Measurements from ENCODE around the gene KLK4. TPM values are rescaled to one million over a fixed set of nuclear protein-coding genes. Genes with fewer than 3 reads are reported as not detected.

Gene KLK4
- total and polyA plus RNA-seq, 12 donors = not detected

- ATAC-seq (no peak), DNase-seq (no peak)
- Histone ChIP-seq H3K9me3 (no peaks in the 10 kb centered on the region), H3K4me1 (no peaks in the 10 kb centered on the region), H3K4me3 (no peak overlapping the region), H3K27me3 (peaks cover 0 to 82% (median 77%) of the 10 kb centered on the region in 7 donors), H3K36me3 (no peaks in the 10 kb centered on the region), H3K27ac (no peak overlapping the region)
- 66 to 73% methylated on average over 2 of the region's 2 CpGs for WGBS, 2 donors
- intact Hi-C loops (cut with DNase I) = no loop called here
- TF ChIP-seq CTCF (IDR thresholded peaks at IDR 0.05) = no peak
Observed at GRCh38 chr19:50916069-50916468, 4.9 kb upstream of the KLK4 start.

DNA sequence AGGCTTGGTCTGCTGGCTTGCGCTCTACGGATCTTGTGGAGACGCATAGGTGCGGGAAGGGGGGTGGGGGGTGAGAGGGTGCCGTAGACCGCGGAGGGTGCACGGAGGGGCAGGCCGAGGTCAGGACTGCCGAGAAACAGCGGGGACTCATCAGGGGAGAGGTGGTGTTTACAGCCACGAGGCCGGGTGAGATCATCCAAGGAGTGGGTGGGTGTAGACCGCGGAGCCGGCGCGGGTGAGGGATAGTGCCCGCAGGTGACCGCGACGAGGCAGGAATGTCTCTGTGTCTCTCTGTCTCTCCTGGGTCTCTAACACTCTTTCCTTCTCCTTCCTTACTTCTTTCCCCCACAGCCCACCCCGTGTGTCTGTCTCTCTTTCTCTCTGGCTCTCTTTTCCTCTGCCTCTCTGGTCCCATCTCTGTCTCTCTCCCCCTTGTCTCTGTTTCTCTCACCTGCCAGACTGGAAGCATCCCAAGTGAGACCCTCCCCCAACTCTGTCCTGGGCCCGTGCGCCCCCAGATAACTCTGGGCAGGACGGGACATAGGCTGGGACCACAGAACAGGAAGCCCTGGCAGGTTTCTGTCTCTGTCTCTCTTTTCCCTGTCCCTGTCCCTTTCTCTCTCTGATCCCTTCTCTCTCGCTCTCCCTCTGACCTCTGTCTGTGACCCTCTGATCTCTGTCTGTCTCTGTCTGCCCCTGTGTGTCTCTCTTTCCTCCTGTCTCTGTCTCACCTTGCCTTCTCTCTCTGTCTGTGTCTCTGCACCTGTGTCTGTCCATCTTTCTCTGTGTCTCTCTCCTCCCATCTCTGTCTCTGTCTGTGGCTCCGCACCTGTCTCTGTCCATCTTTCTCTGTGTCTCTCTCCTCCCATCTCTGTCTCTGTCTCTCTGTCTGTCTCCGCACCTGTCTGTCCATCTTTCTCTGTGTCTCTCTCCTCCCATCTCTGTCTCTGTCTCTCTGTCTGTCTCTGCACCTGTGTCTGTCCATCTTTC, 1.8 kb upstream of the KLK4 start:
- Histone ChIP-seq H3K4me3 (no peak overlapping the region), H3K36me3 (no peaks in the 10 kb centered on the region), H3K4me1 (peaks cover 0 to 5% (median 0%) of the 10 kb centered on the region in 9 donors), H3K27ac (no peak overlapping the region), H3K27me3 (peaks cover 0 to 91% (median 82%) of the 10 kb centered on the region in 7 donors), H3K9me3 (no peaks in the 10 kb centered on the region)
- WGBS, 2 donors = 10 to 11% methylated on average over 24 to 29 of the region's 29 CpGs
- ATAC-seq (no peak), DNase-seq (no peak)
- intact Hi-C loops (cut with DNase I) = no loop called here
- TF ChIP-seq CTCF (IDR thresholded peaks at IDR 0.05) = no peak

- Histone ChIP-seq H3K4me1 (peaks cover 0 to 5% (median 0%) of the 10 kb centered on the region in 9 donors), H3K36me3 (no peaks in the 10 kb centered on the region), H3K27ac (no peak overlapping the region), H3K9me3 (no peaks in the 10 kb centered on the region), H3K27me3 (peaks cover 0 to 91% (median 86%) of the 10 kb centered on the region in 7 donors), H3K4me3 (no peak overlapping the region)
- WGBS, 2 donors = 13 to 18% methylated on average over 21 of the region's 21 CpGs
- ATAC-seq (no peak), DNase-seq (no peak)
- TF ChIP-seq CTCF (IDR thresholded peaks at IDR 0.05) = no peak
- intact Hi-C loops (cut with DNase I) = no loop called here
Observed at GRCh38 chr19:50912102-50912599, 956 bp upstream of the KLK4 start.

DNA sequence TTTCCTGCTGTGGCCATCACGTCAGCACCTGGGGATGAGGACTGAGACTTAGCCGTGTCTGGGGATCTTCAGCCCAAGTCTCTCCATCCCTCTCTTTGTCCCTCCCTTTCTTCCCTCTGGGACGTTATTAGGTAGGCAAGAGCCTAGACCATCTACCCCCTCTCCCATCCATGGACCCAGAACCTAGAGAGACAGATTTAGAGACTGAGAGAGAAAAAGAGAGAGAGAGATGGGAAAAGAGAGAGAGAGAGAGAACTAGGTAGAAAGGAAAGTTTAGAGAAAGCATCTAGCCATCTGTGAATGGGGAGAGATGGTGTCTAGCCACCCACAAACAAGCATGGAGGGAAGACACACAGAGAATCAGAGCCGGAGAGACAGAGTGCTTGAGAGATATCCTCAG, 473 bp downstream of the KLK4 start:
- intact Hi-C loops (cut with DNase I) = no loop called here
- Histone ChIP-seq H3K36me3 (no peaks in the 10 kb centered on the region), H3K27me3 (peaks cover 0 to 90% (median 84%) of the 10 kb centered on the region in 7 donors), H3K9me3 (no peaks in the 10 kb centered on the region), H3K4me3 (no peak overlapping the region), H3K4me1 (peaks cover 0 to 5% (median 0%) of the 10 kb centered on the region in 9 donors), H3K27ac (no peak overlapping the region)
- no peak for DNase-seq
- 51 to 65% methylated on average over 4 of the region's 4 CpGs for WGBS, 2 donors
- no peak for ATAC-seq
- no peak for TF ChIP-seq CTCF (IDR thresholded peaks at IDR 0.05)
